Adipose tissue (tissue), 3 donors: ENCODE results near the gene SPATA31A6. TPM values are rescaled to one million over a fixed set of nuclear protein-coding genes. Genes with fewer than 3 reads are reported as not detected.
"Not testable (repeated sequence)": the region's sequence is repeated elsewhere in the genome, so short reads cannot be mapped to it uniquely, and the experiment has no call there.

Source experiments
- H3K27ac ChIP-seq: one replicate; pipeline ENCODE4 v1.5.1; 2013; ENCODE audit warnings: low read depth, low read length
- WGBS, 3 donors: extraction: QIAGEN DNeasy Blood & Tissue Kit; methylation state at CpG; one replicate each; pipeline ENCODE4 v1.1.7; 2013; 5-methylcytosine and 5-hydroxymethylcytosine counted together
- polyA plus RNA-seq, 3 donors: library from polyadenylated mRNA; stranded (reverse); fragments of 200-250 nt; gene quantifications; one replicate each; pipeline ENCODE4 v1.2.3, GENCODE V29; 2013
- donor health status: healthy with polysubstance abuse.
- donor health status: Bipolar disorder and iron deficiency.
- donor health status: healthy.

The SPATA31A6 gene
- polyA plus RNA-seq, result not detected

DNA sequence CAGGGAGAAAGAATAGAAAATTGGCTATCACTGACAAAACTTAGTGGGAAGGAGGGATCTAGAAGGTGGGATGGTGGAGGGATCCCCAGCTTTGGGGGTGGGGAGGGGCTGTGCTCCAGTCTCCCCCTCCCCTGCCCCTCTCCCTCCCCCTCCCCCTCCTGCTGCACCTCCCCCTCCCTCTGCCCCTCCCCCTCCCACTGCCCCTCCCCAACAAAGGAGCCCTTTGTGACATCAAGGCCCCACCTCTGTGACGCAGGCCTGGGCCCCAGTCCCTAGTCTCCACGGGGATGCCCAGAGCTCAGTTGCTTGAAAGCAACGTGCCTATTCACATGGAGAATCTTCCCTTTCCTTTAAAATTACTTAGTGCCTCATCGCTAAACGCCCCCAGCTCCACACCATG, at the start of gene SPATA31A6:
Gene SPATA31A6, plus strand, starts transcription at position 301 of the 400 bp plus-strand sequence. Its CDS starts 29 bp downstream, at position 330.
- WGBS, 3 donors, result 71 to 100% (median 93%) methylated on average over 2 to 4 of the region's 5 CpGs

DNA sequence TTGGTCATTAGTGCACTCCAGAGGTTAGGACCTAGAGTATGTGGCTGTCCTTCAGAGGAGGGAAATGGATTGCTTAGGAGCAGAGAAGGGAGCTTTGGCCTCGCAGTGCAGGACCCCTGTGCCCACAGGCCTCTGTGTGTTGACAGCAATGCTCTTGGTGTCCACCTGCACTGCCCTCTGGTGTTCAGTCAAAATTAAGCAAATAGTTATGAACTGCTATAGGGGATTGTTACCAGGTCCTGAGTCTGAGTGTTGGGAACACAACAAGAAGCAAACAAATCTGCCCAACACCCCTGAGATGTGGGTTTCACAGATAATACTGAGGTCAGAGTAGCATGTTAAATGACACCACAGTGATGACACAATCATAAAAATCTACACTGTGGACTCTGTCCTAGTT, 23.2 kb upstream of the SPATA31A6 start:
- WGBS, 3 donors, result 13 to 21% methylated on average over 1 of the region's 1 CpG; no CpG with 5 or more reads in 1 of the 3 donors

More for the DNA sequence above, at the start of gene SPATA31A6:
- H3K27ac ChIP-seq, result not testable (repeated sequence)

DNA sequence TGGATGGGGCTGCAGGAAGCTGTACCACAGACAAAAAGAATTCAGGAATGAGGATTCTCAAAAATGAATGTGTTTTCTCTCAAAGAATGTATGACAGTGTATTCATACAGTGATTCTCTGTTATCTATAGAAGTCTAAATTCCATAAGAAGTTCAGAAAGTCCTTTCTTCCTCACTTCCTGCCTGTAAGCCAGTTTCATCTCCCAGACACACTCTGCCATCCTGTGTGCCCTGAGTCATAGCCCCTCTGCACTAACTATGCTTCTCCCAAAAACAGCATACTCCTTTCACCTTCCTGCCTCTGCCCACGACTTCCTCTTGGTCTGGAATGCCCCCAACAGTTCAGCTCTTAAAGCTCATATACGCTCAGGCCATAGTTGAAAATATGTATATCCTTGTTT, 36.4 kb downstream of the SPATA31A6 start:
- 33 to 52% (median 33%) methylated on average over 2 of the region's 2 CpGs for WGBS, 3 donors
- H3K27ac ChIP-seq, result not testable (repeated sequence)

More for the DNA sequence above, 23.2 kb upstream of the SPATA31A6 start:
- not testable (repeated sequence) for H3K27ac ChIP-seq

DNA sequence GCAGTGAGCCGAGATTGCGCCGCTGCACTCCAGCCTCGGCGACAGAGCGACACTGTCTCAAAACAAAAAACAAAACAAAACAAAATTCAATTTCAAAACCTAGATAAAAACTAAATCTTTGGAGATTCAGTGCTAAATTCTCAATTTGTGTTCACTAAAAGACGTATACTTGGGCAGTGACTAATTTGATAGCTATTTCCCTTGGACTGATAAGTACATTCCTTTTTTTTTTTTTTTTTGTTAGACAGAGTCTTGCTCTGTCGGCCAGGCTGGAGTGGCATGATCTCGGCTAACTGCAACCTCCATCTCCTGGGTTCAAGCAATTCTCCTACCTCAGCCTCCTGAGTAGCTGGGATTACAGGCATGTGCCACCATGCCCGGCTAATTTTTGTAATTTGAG, 39.8 kb downstream of the SPATA31A6 start:
- 83 to 95% (median 90%) methylated on average over 8 of the region's 10 CpGs for WGBS, 3 donors
- not testable (repeated sequence) for H3K27ac ChIP-seq

DNA sequence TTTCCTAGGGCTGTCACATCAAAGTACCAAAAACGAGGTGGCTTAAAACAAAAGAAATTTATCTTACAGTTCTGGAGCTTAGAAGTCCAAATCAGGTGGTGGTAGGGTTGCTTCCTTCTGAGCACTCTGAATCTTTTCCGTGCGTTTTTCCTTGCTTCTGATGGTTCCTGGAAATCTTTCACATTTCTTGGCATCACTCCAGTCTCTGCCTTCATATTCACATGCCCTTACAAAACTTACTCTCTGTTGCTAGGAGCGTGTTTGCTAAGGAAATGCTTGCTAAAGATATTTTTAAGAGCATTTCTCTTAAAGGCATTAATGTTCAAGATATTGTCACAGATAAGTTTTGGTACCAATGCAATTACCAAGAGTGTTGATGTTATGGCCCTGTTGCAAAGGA, 49.6 kb downstream of the SPATA31A6 start:
- not testable (repeated sequence) for H3K27ac ChIP-seq
- 30 to 50% (median 45%) methylated on average over 4 of the region's 4 CpGs for WGBS, 3 donors

DNA sequence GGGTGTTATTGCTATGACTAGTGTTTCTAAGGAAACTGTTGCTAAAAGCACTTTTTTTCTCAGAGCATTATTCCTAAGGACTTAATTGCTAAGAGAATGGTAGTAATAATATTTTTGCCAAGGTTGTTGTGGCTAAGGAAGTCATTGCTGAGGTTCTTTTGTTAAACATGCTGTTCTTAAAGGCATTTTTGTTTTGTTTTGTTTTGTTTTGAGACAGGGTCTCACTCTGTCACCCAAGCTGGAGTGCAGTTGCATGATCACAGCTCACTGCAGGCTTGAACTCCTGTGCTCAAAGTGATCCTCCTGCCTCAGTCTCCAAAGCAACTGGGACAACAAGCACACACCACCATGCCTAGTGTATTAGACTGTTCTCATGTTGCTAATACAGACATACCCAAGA, 51.2 kb downstream of the SPATA31A6 start:
- not testable (repeated sequence) for H3K27ac ChIP-seq

DNA sequence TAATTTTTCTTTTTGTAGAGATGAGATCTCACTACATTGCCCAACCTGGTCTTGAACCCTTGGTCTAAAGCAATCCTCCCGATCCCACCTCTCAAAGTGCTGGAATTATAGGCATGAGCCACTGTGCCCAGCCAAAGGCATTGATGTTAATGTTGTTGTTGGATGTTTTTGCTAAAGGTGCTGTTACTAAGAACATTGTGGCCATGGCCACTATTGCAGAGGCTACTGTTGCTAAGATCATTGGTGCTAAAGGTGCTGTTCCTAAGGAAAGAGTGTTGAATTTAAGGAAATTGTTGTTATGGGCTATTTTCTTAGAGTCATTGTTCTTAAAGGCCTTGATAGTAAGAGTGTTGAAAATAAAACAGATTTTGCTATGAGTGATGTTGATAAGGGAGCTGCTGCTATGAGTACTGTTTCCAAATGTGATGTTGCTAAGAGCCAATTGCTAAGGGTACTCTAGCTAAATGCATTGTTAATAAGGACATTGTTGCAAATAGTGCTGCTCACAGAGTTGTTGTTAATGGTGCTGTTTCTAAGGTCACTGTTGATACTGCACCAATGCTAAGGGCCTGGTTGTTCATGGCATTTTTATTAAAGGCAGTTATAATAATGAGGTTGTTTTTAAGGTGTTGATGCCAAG, 52.0 kb downstream of the SPATA31A6 start:
- not testable (repeated sequence) for H3K27ac ChIP-seq
- WGBS, 3 donors, result no CpG with 5 or more reads among the region's 1 CpG

DNA sequence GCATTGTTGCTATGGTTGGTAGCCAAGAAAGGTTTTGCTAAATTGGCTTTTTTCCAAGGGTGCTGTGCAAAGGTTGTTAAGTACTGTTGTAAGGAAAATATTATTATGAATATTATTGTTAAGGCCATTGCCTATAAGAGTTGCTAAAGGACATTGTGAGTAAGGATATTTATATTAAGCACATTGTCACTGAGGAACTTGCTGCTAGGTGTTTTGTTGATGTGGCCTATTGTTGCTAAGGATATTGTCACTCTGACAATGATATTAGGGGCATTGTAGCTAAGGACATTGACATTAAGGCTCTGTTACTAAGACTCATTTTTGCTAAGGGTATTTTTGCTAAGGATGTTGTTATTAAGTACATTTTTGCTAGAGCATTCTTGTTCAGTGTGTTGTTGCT, 52.6 kb downstream of the SPATA31A6 start:
- not testable (repeated sequence) for H3K27ac ChIP-seq

DNA sequence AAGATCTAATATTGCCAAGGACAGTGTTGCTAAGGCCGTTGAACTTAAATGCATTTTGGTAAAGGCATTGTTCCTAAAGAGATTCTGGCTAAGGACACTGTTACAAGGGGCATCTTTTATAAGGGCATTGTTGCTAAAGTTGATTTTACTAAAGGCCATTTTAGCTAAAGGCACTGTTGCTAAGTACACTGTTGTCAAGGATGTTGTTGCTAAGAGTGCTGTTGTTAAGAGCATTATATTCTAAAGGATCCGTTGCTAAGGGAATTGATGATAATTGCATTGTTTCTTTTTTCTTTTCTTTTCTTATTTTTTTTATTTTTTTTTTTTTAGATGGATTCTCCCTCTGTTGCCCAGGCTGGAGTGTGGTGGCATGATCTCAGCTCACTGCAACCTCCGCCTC, 53.9 kb downstream of the SPATA31A6 start:
- not testable (repeated sequence) for H3K27ac ChIP-seq
- WGBS, 3 donors, result 78 to 90% (median 83%) methylated on average over 3 of the region's 3 CpGs

DNA sequence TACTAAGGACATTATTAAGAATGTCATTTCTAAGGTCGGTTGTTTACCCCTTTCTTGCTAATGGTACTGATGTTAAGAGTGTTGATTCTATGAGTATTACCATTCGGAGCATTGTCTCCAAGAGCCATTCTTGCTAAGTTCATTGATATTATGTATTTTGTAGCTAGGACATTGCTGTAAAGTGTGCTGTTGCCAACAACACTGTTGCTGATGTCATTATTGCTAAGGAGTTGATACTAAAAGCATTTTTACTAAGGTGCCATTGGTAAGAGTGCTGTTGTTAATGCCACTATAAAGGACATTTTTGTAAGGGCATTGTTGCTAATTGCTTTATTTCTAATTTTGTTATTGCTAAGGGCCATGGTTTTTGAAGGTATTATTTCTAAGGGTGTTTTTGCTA, 55.4 kb downstream of the SPATA31A6 start:
- H3K27ac ChIP-seq, result not testable (repeated sequence)
- 77 to 85% (median 84%) methylated on average over 2 of the region's 2 CpGs for WGBS, 3 donors

Other genes with a start within 250 kb of the SPATA31A6 start
- 1 to 10 TPM; 1.7 to 9.8 (median 8.7) TPM for gene CNTNAP3B, start 54.2 kb upstream of the SPATA31A6 start, polyA plus RNA-seq